K562 (cell line): ENCODE measurements around the gene ADD1. TPM values are rescaled to one million over a fixed set of nuclear protein-coding genes. Genes with fewer than 3 reads are reported as not detected.

Experiments used
- ARHGAP35 ChIP-seq: fragments of 450-650 bp; IDR thresholded peaks from 2 replicates; pipeline ENCODE4 v1.6.1; 2018; ENCODE audit not compliant: partially characterized antibody
- ATF1 ChIP-seq, 2 experiments: fragments of 450-650 bp in 1 of 2; IDR thresholded peaks; 2 replicates each; pipeline ENCODE4 v1.6.1; 2016; ENCODE audit warnings: missing compliant biosample characterization in 1 of 2, missing genetic modification characterization in 1 of 2
- CHD1 ChIP-seq: fragments of 200-600 bp; sonication (generic); IDR thresholded peaks from one replicate; pipeline ENCODE4 v1.6.1; 2012; ENCODE audit warnings: mild to moderate bottlenecking, moderate library complexity, low read length, inconsistent platforms
- CHD4 ChIP-seq: fragments of 200-600 bp; sonication (generic); IDR thresholded peaks from 3 replicates; pipeline ENCODE4 v1.6.1; 2012; ENCODE audit warnings: low read depth, mild to moderate bottlenecking, mixed read lengths, low read length, inconsistent platforms; ENCODE audit not compliant: insufficient read depth, insufficient replicate concordance, poor library complexity, severe bottlenecking
- CTCFL ChIP-seq: IDR thresholded peaks from 2 replicates; pipeline ENCODE4 v1.6.1; 2011; ENCODE audit warnings: borderline replicate concordance, low read depth, mild to moderate bottlenecking, moderate library complexity, low read length; ENCODE audit not compliant: insufficient read depth, poor library complexity, severe bottlenecking
- ELF2 ChIP-seq: fragments of 250-450 bp; sonication (Bioruptor Pico); IDR thresholded peaks from 2 replicates; pipeline ENCODE4 v1.5.0; 2021; ENCODE audit warnings: mild to moderate bottlenecking
- KLF13 ChIP-seq: fragments of 450-650 bp; IDR thresholded peaks from 2 replicates; pipeline ENCODE4 v1.6.1; 2016; ENCODE audit warnings: missing genetic modification characterization, low read depth, mild to moderate bottlenecking, missing compliant biosample characterization, moderate library complexity, borderline replicate concordance
- NRF1 ChIP-seq, 2 experiments: fragments of 450-650 bp; IDR thresholded peaks in 1 of 2; conservative IDR thresholded peaks in 1 of 2; 2 replicates each; pipeline ENCODE4 v1.6.1; 2014; ENCODE audit warnings: mild to moderate bottlenecking in 2 of 2
- PATZ1 ChIP-seq: fragments of 250-450 bp; sonication (Bioruptor Pico); IDR thresholded peaks from 2 replicates; pipeline ENCODE4 v1.5.0; 2020; ENCODE audit warnings: mild to moderate bottlenecking, borderline replicate concordance
- PML ChIP-seq: IDR thresholded peaks from 2 replicates; pipeline ENCODE4 v1.6.1; 2012; ENCODE audit warnings: low read length, inconsistent platforms
- SIX5 ChIP-seq, 2 experiments: IDR thresholded peaks; 2 replicates each; pipeline ENCODE4 v1.6.1; 2011; ENCODE audit warnings: low read length in 2 of 2, borderline replicate concordance in 1 of 2, low read depth in 1 of 2, mild to moderate bottlenecking in 1 of 2, moderate library complexity in 1 of 2; ENCODE audit not compliant: insufficient read depth in 1 of 2
- TCFL5 ChIP-seq: fragments of 250-450 bp; sonication (Bioruptor Pico); conservative IDR thresholded peaks from 2 replicates; pipeline ENCODE4 v1.6.1; 2021; ENCODE audit warnings: mild to moderate bottlenecking, moderate library complexity, matching md5 sums
- ZBTB9 ChIP-seq: fragments of 450-650 bp; formaldehyde crosslinking; IDR thresholded peaks from 2 replicates; pipeline ENCODE4 v1.4.0; 2020; ENCODE audit warnings: mild to moderate bottlenecking, moderate library complexity
- ZNF197 ChIP-seq: fragments of 200-800 bp; sonication (Bioruptor generic); IDR thresholded peaks from 2 replicates; pipeline ENCODE4 v1.6.1; 2016; ENCODE audit warnings: low read depth, missing genetic modification characterization, missing compliant biosample characterization
- ZNF511 ChIP-seq: sonication (generic); formaldehyde crosslinking; IDR thresholded peaks from 2 replicates; pipeline ENCODE4 v1.8.0; 2022; ENCODE audit warnings: mild to moderate bottlenecking, missing genetic modification reagents
- ZNF780A ChIP-seq: fragments of 250-450 bp; sonication (Bioruptor Pico); IDR thresholded peaks from 2 replicates; pipeline ENCODE4 v1.5.0; 2021; ENCODE audit warnings: mild to moderate bottlenecking
- ZNF830 ChIP-seq: fragments of 250-450 bp; sonication (Bioruptor Pico); IDR thresholded peaks from 2 replicates; pipeline ENCODE4 v1.5.0; 2021; ENCODE audit warnings: mild to moderate bottlenecking
- polyA plus RNA-seq, 8 experiments: library from polyadenylated mRNA; depleted of rRNA in 4 of 8; stranded (reverse) in 5 of 8; unstranded in 3 of 8; fragments of >200 nt; fragmentation: Nextera tagmentation in 2 of 8; fragmentation: Illumina TruSeq in 1 of 8; extraction: Ambion mirVana in 2 of 8; extraction: Trizol in 1 of 8; gene quantifications; 2 replicates each; pipeline versions ENCODE4 v1.2.1 to v1.2.3, GENCODE V29; 2011 to 2014; ENCODE audit warnings: inconsistent platforms in 1 of 8, missing spikeins in 1 of 8
- total RNA-seq, 7 experiments: library from RNA; depleted of rRNA in 6 of 7; stranded (reverse); fragments of >200 nt in 6 of 7; fragmentation: Illumina TruSeq in 2 of 7; extraction: Trizol in 2 of 7; gene quantifications; 2 replicates each; pipeline versions ENCODE4 v1.2.1 to v1.2.3, GENCODE V29; 2011 to 2021; ENCODE audit warnings: low replicate concordance in 1 of 7

The ADD1 gene
- total and polyA plus RNA-seq, 9 of the 15 experiments (the other 6 are each of a cell fraction or from before 2014, with no cell fraction given), result 17.5 to 153 (median 74.0) TPM

- TF ChIP-seq PATZ1 (CRISPR knock-in tag), result no peak
- TF ChIP-seq KLF13 (tag), result no peak
- no peak for TF ChIP-seq TCFL5
- TF ChIP-seq ZBTB9 (CRISPR knock-in tag), result peak; percentile 61; the same call in 1 of the 2 replicates
- no peak for TF ChIP-seq ARHGAP35
- no peak for TF ChIP-seq CHD4
- no peak for TF ChIP-seq ZNF830 (CRISPR knock-in tag)
- TF ChIP-seq ZNF780A (CRISPR knock-in tag), result 0 out of 2 replicates have a peak, but pooled peaks have one; percentile 12
- TF ChIP-seq SIX5 (IDR thresholded peaks at IDR 0.05; ENCODE audit: borderline replicate concordance in 1 of 2, insufficient read depth in 1 of 2, low read depth in 1 of 2, low read length in 2 of 2), result no peak
- TF ChIP-seq ATF1 (CRISPR knock-in tag; IDR thresholded peaks at IDR 0.05), result no peak
- peak; percentile 91 for TF ChIP-seq ATF1 (tag; IDR thresholded peaks at IDR 0.05)
- TF ChIP-seq CTCFL, result no peak
- peak; percentile 55; the same call in 1 of the 2 replicates for TF ChIP-seq PML
- no peak for TF ChIP-seq ZNF197 (CRISPR knock-in tag)
- TF ChIP-seq NRF1 (conservative IDR thresholded peaks at IDR 0.05 in 1 of 2, IDR thresholded peaks at IDR 0.05 in 1 of 2), result peak; percentile 68 to 75
- TF ChIP-seq ZNF511 (CRISPR knock-in tag), result no peak
- no peak for TF ChIP-seq ELF2 (CRISPR knock-in tag)
- TF ChIP-seq CHD1, result peak; percentile 64
Observed at GRCh38 chr4:2934813-2935761, 91.4 kb downstream of the ADD1 start (continued).
